Measurements from ENCODE around the gene HIVEP3.
"Not testable (repeated sequence)": the region's sequence is repeated elsewhere in the genome, so short reads cannot be mapped to it uniquely, and the experiment has no call there.

Gene HIVEP3

DNA sequence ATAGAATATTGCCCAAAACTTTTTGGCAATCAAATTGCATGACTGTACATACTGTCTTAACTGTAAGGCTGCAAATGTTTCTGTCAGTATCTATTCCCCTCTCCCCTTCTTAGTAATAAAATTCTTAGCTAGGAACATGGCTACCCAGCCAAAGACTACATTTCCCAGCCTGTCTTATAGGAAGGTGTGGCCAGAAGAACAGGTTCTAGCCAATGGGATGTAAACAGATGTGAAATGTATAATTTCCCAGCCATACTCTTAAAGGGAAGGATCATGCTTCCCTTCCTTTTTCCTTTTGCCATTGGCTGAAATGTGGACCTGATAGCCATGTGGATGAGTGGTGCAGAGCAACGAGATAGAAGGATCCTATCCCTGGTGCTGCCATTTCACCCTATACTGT is 7.0 kb upstream of the HIVEP3 start:
- no peak for DNase-seq (ENCODE audit: low read depth)

DNA sequence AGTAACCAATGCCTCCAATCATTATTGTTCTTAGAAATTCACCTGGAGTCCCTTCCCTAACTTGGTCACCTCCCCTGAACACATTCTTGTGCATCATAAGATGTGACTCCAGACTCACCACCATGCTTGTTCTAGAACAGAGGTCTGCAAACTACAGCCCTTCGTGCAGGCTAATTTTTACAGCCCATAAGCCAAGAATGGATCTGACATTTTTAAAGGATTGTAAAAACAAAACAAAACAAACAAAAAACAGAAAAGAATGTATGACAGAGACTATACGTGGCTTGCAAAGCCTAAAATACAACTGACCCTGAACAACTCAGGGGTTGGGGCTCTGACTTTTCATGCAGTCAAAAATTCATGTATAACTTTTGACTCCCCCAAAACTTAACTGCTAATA is 6.2 kb upstream of the HIVEP3 start:
- DNase-seq (ENCODE audit: low read depth): no peak
- H3K4me3 ChIP-seq (ENCODE audit: low read depth, low read length): no peak overlapping the region
- TF ChIP-seq CTCF (IDR thresholded peaks at IDR 0.05; ENCODE audit: insufficient read depth, low read depth, low read length, missing control alignments): no peak

More for the DNA sequence above, 7.0 kb upstream of the HIVEP3 start:
- no peak for TF ChIP-seq CTCF (IDR thresholded peaks at IDR 0.05; ENCODE audit: insufficient read depth, low read depth, low read length, missing control alignments)
- no peak overlapping the region for H3K4me3 ChIP-seq (ENCODE audit: low read depth, low read length)

- not testable (repeated sequence) for DNase-seq (ENCODE audit: low read depth)
Observed at GRCh38 chr1:41921271-41921670, 2.5 kb upstream of the HIVEP3 start.

DNA sequence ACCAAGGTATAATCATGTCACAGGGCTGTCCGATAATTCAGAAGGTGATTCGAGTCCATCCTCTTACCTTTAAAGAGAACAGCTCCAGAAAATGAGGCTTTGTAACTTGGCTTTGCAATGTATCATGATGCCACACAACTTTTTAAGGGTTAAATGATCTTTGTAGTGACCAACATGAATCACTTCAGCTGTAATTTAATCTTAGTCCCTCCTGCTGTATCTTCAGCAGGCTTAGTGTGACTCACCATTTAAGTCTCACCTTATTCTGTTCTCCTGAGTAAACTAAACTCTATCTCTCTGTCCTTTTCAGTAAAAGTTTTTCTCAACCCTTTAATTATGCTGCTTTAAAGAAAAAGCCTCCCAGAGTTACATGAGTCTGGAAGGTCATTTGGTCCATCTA is 1.9 kb upstream of the HIVEP3 start:
- no peak for DNase-seq (ENCODE audit: low read depth)
- TF ChIP-seq CTCF (IDR thresholded peaks at IDR 0.05; ENCODE audit: insufficient read depth, low read depth, low read length, missing control alignments): no peak
- no peak overlapping the region for H3K4me3 ChIP-seq (ENCODE audit: low read depth, low read length)

More at GRCh38 chr1:41921271-41921670, 2.5 kb upstream of the HIVEP3 start:
- not testable (repeated sequence) for H3K4me3 ChIP-seq (ENCODE audit: low read depth, low read length)

DNA sequence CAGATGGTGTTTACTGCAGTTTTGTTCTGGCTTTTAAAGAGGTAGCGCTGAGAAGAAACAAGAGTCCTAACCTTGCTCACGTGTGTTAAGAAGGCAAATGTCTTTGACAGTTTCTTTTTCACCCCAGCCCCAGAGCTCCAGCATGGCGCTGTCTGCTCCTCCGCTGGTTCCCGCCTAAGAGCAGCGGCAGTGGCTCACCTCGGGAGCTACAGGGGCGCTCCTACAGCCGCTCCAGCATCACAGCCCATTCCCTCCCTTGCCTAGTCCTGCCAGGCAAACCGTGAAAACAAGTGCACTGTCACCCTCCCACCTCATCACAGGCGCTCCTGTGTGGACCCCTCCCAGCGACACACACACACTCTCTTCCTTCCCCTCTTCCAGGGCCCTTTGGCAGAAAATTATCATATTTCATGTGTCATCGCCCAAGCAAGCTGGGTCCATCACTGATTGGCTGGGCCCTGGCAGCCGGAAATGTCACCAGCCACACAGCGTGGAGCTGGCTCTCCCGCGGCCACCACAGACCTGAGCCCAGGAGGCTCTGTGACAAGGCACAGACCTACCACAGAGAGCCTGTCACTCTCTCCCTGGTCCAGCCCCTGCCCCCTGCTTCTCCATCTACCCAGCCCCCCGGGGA is 1.2 kb upstream of the HIVEP3 start:
- H3K4me3 ChIP-seq (ENCODE audit: low read depth, low read length): peak overlapping the region; percentile 64
- peak; percentile 85 for DNase-seq (ENCODE audit: low read depth)
- TF ChIP-seq CTCF (IDR thresholded peaks at IDR 0.05; ENCODE audit: insufficient read depth, low read depth, low read length, missing control alignments): no peak

DNA sequence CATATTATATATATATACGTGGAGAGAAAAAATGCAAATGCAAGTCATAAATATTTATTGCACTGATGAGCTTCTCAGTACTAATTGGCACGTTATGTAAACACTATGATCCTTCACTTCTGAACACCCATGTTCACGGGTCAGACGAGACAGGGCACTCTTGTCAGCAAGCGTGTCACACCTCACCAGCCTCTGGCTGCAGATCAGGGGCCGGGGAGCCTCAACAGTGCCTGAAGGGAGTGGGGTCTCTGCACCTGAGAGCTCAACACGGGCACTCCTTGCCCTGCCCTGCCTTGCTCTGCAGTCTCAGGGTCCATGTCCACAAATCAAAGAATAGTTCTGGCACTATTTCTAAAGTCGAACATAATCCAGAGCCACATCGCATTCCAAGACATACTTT is 409 bp upstream of the HIVEP3 start:
- DNase-seq (ENCODE audit: low read depth): no peak
- H3K4me3 ChIP-seq (ENCODE audit: low read depth, low read length): peak overlapping the region; percentile 64
- no peak for TF ChIP-seq CTCF (IDR thresholded peaks at IDR 0.05; ENCODE audit: insufficient read depth, low read depth, low read length, missing control alignments)

GRCh38 chr1:41917835-41918449 is 780 bp downstream of the HIVEP3 start:
- DNase-seq (ENCODE audit: low read depth): peak; percentile 25
- TF ChIP-seq CTCF (IDR thresholded peaks at IDR 0.05; ENCODE audit: insufficient read depth, low read depth, low read length, missing control alignments): no peak
- peak overlapping the region; percentile 21 for H3K4me3 ChIP-seq (ENCODE audit: low read depth, low read length)

Measured in GM12865 (cell line).